PFSK-1 (cell line): ENCODE data around the gene FDXR.

Source experiments
- FOXP2 ChIP-seq: optimal IDR thresholded peaks from 2 replicates; pipeline ENCODE3; 2011; ENCODE audit warnings: borderline replicate concordance, control low read depth, inconsistent platforms; ENCODE audit not compliant: insufficient read depth; ENCODE audit errors: extremely low read length, extremely low read depth
- POLR2AphosphoS5 ChIP-seq: IDR thresholded peaks from 2 replicates; pipeline ENCODE4 v1.6.1; 2012; ENCODE audit warnings: low read depth, mild to moderate bottlenecking, control low read depth, low read length, moderate library complexity

DNA sequence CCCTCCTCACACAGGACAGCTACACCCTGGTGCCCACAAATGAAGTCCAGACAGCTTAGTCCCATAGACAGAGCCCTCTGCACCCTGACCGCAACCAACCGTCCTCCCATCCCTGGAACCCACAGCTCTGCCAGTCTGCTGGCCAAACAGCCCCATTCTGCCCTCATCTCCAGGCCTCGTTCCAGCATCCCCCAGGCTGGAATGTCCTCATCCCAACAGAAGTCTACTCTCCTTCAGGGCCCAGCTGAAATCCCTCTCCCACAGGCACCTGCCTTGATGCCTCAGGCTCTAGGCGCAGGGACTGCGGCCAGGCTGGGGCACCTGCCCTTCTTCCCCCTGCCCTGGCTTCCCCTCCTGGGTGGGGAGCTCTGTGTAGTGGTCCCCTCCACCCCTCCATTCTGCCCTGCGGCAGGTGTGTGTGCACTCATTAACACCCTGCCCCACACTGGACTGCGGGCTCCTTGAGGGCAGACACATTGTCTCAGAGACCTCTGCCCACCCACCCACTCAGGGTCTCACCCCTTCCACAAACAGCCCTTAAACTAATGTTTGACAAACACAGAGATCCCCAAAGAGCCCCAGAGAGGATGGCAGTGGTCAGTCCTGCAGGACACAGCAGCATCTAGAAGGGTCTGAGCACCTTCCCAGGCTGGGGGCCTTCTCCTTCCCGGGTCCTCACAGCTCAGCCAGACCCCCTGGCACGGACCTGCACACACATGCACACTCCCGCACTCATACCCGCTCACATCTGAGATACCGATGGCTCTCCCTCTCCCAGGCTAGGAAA is 13.9 kb downstream of the FDXR start:
- TF ChIP-seq POLR2AphosphoS5 (no peak), FOXP2 (no peak)
